PC-3 (cell line): ENCODE results near the gene B4GALNT3. TPM values are rescaled to one million over a fixed set of nuclear protein-coding genes. Genes with fewer than 3 reads are reported as not detected.

Source experiments
- ATAC-seq: fragments of 200-7000 bp; cut with Tn5 transposase; 2 replicates; pipeline ENCODE4 v1.9.1; 2020; ENCODE audit warnings: mild to moderate bottlenecking, moderate library complexity
- BruUV-seq: library from RNA; stranded (reverse); fragments of 400-500 nt; replicated peaks from 2 replicates; lab custom pipeline; 2021; lab: Mats Ljungman, UMichigan
- CTCF ChIA-PET: fragments of 300-600 bp; sonication (Branson Sonifier 250); formaldehyde crosslinking; loops from one replicate; lab custom pipeline; 2022; ENCODE audit warnings: antibody characterized with exemption; lab: Charles Lee
- POLR2A ChIA-PET: fragments of 300-600 bp; sonication (Branson Sonifier 250); formaldehyde crosslinking; loops from one replicate; lab custom pipeline; 2022; ENCODE audit warnings: antibody characterized with exemption; ENCODE audit not compliant: unreplicated experiment; lab: Charles Lee
- DNase-seq: peaks from one replicate; pipeline ENCODE4 v3.0.0-alpha.2; 2015
- H2AFZ ChIP-seq: fragments of 300-600 bp; sonication (generic); 2 replicates; pipeline ENCODE4 v1.6.0; 2016; ENCODE audit warnings: antibody characterized with exemption, low read length
- H3F3A ChIP-seq: fragments of 300-600 bp; sonication (generic); one replicate; pipeline ENCODE4 v1.6.0; 2017; ENCODE audit warnings: antibody characterized with exemption, low read length, control low read depth, mild to moderate bottlenecking; ENCODE audit not compliant: unreplicated experiment
- H3K27ac ChIP-seq: fragments of 300-600 bp; sonication (generic); 2 replicates; pipeline ENCODE4 v1.5.1; 2016; ENCODE audit warnings: mild to moderate bottlenecking, low read length
- H3K27me3 ChIP-seq: fragments of 300-600 bp; sonication (generic); 2 replicates; pipeline ENCODE4 v1.6.1; 2016; ENCODE audit warnings: low read length, mixed read lengths
- H3K36me3 ChIP-seq: fragments of 300-600 bp; sonication (generic); 2 replicates; pipeline ENCODE4 v1.6.1; 2016; ENCODE audit warnings: low read depth, mixed run types, low read length, mixed read lengths
- H3K4me1 ChIP-seq: fragments of 300-600 bp; sonication (generic); 2 replicates; pipeline ENCODE4 v1.5.1; 2016; ENCODE audit warnings: low read length; ENCODE audit not compliant: insufficient read depth
- H3K4me2 ChIP-seq: fragments of 300-600 bp; sonication (generic); 2 replicates; pipeline ENCODE4 v1.6.0; 2016; ENCODE audit warnings: low read length
- H3K4me3 ChIP-seq: fragments of 300-600 bp; sonication (generic); 2 replicates; pipeline ENCODE4 v1.5.1; 2016; ENCODE audit warnings: mild to moderate bottlenecking, low read length, mixed read lengths
- H3K79me2 ChIP-seq: fragments of 300-600 bp; sonication (generic); 2 replicates; pipeline ENCODE4 v1.6.1; 2017; ENCODE audit warnings: low read length, mixed read lengths
- H3K9ac ChIP-seq: fragments of 300-600 bp; sonication (generic); 2 replicates; pipeline ENCODE4 v1.6.0; 2016; ENCODE audit warnings: mild to moderate bottlenecking, low read length
- H3K9me2 ChIP-seq: fragments of 300-600 bp; sonication (generic); replicated peaks from 2 replicates; pipeline ENCODE4 v1.6.1; 2016; ENCODE audit warnings: mixed run types, low read length, mixed read lengths
- H3K9me3 ChIP-seq: fragments of 300-600 bp; sonication (generic); 2 replicates; pipeline ENCODE4 v1.6.1; 2016; ENCODE audit warnings: low read length, mixed read lengths
- H4K20me1 ChIP-seq: fragments of 300-600 bp; sonication (generic); 2 replicates; pipeline ENCODE4 v1.6.1; 2016; ENCODE audit warnings: low read length, mixed read lengths
- CTCF ChIP-seq: fragments of 300-600 bp; sonication (generic); conservative IDR thresholded peaks from 2 replicates; pipeline ENCODE4 v1.5.1; 2017; ENCODE audit warnings: antibody characterized with exemption, low read depth, mild to moderate bottlenecking, low read length
- EZH2 ChIP-seq: fragments of 300-600 bp; sonication (generic); IDR thresholded peaks from one replicate; pipeline ENCODE4 v1.6.1; 2017; ENCODE audit warnings: antibody characterized with exemption, mild to moderate bottlenecking, low read length; ENCODE audit not compliant: unreplicated experiment
- EZH2phosphoT487 ChIP-seq: fragments of 300-600 bp; sonication (generic); IDR thresholded peaks from 2 replicates; pipeline ENCODE4 v1.6.1; 2018; ENCODE audit warnings: mild to moderate bottlenecking, antibody characterized with exemption, low read length, borderline replicate concordance
- intact Hi-C: fragments of 100-400 bp; cut with micrococcal nuclease; formaldehyde crosslinking; loops from 2 replicates; pipeline ENCODE4 v1.9.0; 2023
- total RNA-seq: library from RNA; depleted of rRNA; stranded (reverse); fragments of >200 nt; gene quantifications from 2 replicates; pipeline ENCODE4 v1.2.3, GENCODE V29; 2014

Gene B4GALNT3
- total RNA-seq, 1 experiment from 2014 or later: 3.7 TPM

DNA sequence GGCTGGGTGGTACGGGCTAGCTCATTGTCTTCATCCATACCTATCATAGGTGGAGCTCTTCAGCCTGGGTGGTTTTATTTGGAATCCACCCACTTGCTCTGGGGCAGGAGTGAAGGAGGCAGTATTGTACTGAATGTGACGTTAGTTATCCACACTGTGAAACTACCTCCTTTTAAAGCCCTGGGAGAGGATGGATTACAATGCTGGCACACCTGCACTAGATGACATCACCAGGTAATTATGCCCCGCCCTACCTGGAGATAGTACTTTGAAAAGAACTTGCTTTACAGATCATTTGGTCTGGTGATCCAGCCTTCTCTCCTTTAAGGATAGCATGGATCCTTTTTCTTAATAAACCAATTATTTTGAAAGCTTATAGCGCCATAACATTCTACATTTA lies 78.0 kb downstream of the B4GALNT3 start:
- Histone ChIP-seq H3K4me2 (0 out of 2 replicates have a peak overlapping the region, but pooled peaks have one; percentile 13), H3K4me1 (peaks cover 34% of the 10 kb centered on the region), H3K4me3 (no peak overlapping the region), H3K9ac (peak overlapping the region; percentile 61), H4K20me1 (no peaks in the 10 kb centered on the region), H3K9me3 (no peaks in the 10 kb centered on the region), H3K36me3 (no peaks in the 10 kb centered on the region), H3K79me2 (no peaks in the 10 kb centered on the region), H3K27ac (peak overlapping the region; percentile 70), H3F3A (no peaks in the 10 kb centered on the region), H3K27me3 (no peaks in the 10 kb centered on the region), H3K9me2 (no peaks in the 10 kb centered on the region), H2AFZ (no peak overlapping the region)
- ATAC-seq (no peak), DNase-seq (peak; percentile 75)
- POLR2A ChIA-PET: no interaction called here
- CTCF ChIA-PET: no interaction called here
- intact Hi-C loops: loop anchor here (5.0 kb wide), 1 partner anchor 75 kb away; no protein-coding TSS in a partner anchor
- no TSS peak for BruUV-seq
- no peak for TF ChIP-seq CTCF
- no peak for TF ChIP-seq EZH2
- TF ChIP-seq EZH2phosphoT487: no peak

GRCh38 chr12:538731-539539 lies 79.2 kb downstream of the B4GALNT3 start:
- Histone ChIP-seq H3K4me1 (peaks cover 28% of the 10 kb centered on the region), H4K20me1 (no peaks in the 10 kb centered on the region), H2AFZ (no peak overlapping the region), H3K4me2 (0 out of 2 replicates have a peak overlapping the region, but pooled peaks have one; percentile 31), H3K9ac (peak overlapping the region; percentile 56), H3K36me3 (no peaks in the 10 kb centered on the region), H3K79me2 (no peaks in the 10 kb centered on the region), H3F3A (no peaks in the 10 kb centered on the region), H3K9me3 (no peaks in the 10 kb centered on the region), H3K27ac (peak overlapping the region; percentile 70), H3K4me3 (no peak overlapping the region), H3K27me3 (no peaks in the 10 kb centered on the region), H3K9me2 (no peaks in the 10 kb centered on the region)
- ChIA-PET POLR2A (interaction anchor here (0.6 kb wide), 1 partner anchor 35 kb away, joined by 5 read pairs; no protein-coding TSS in a partner anchor), CTCF (interaction anchor here (0.6 kb wide), 2 partner anchors 16 to 37 kb away, joined by 3 to 9 read pairs; no protein-coding TSS in a partner anchor)
- no peak; the same call in 1 of the 2 replicates for ATAC-seq
- TF ChIP-seq CTCF (no peak), EZH2 (no peak), EZH2phosphoT487 (no peak)
- BruUV-seq: no TSS peak
- intact Hi-C loops: loop anchor here (5.0 kb wide), 1 partner anchor 77 kb away; no protein-coding TSS in a partner anchor
- peak; percentile 69 for DNase-seq
